ENCODE results near the gene PTMA.

DNA sequence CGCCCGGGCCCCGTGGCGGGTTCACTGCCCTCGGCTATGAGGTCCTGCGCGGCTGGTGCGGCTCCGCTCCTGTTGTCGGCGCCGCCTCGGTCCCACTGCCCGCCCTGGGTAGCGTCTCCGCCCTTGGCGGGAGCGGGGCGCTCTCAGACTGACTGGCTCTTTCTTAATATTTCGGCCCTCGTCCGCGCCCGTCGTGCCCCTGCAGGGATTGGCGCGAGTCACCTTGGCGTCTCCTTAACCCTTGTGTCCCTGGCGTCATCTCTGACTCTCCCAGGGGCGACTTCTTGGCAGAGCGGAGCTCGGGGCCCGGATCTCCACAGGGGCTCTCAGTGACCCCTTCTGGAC is 1.3 kb downstream of the PTMA start:
- TF ChIP-seq, protein P1, sequence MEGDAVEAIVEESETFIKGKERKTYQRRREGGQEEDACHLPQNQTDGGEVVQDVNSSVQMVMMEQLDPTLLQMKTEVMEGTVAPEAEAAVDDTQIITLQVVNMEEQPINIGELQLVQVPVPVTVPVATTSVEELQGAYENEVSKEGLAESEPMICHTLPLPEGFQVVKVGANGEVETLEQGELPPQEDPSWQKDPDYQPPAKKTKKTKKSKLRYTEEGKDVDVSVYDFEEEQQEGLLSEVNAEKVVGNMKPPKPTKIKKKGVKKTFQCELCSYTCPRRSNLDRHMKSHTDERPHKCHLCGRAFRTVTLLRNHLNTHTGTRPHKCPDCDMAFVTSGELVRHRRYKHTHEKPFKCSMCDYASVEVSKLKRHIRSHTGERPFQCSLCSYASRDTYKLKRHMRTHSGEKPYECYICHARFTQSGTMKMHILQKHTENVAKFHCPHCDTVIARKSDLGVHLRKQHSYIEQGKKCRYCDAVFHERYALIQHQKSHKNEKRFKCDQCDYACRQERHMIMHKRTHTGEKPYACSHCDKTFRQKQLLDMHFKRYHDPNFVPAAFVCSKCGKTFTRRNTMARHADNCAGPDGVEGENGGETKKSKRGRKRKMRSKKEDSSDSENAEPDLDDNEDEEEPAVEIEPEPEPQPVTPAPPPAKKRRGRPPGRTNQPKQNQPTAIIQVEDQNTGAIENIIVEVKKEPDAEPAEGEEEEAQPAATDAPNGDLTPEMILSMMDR (IDR thresholded peaks at IDR 0.05; ENCODE audit: low read depth, low read length, poor library complexity, severe bottlenecking), result peak; percentile 20
- no peak for TF ChIP-seq EZH2phosphoT487 (IDR thresholded peaks at IDR 0.05; ENCODE audit: borderline replicate concordance, low read length)

All from DOHH2 (cell line).